HepG2 (cell line): ENCODE data around the gene AVPR2. TPM values are rescaled to one million over a fixed set of nuclear protein-coding genes. Genes with fewer than 3 reads are reported as not detected.
A peak's percentile ranks its signal among the peaks of the same experiment; 100 is the strongest.

ENCODE experiments used
- ATAC-seq: fragments of 200-7000 bp; cut with Tn5 transposase; 3 replicates; pipeline ENCODE4 v1.9.1; 2020; ENCODE audit warnings: mild to moderate bottlenecking, moderate library complexity
- BruUV-seq: library from RNA; stranded (reverse); fragments of 400-500 nt; replicated peaks from 2 replicates; lab custom pipeline; 2021; lab: Mats Ljungman, UMichigan
- CTCF ChIA-PET: fragments of 300-600 bp; formaldehyde crosslinking; extraction: SDS; loops from one replicate; lab custom pipeline; 2021; ENCODE audit warnings: low total read pairs, inconsistent platforms, low intra/inter-chr PET ratio; lab: Yijun Ruan, JAX
- POLR2A ChIA-PET: fragments of 350-600 bp; sonication (Branson Sonifier 250); formaldehyde crosslinking; loops from one replicate; lab custom pipeline; 2020; ENCODE audit warnings: antibody characterized with exemption, inconsistent platforms; lab: Yijun Ruan, JAX
- DNase-seq: peaks from one replicate; pipeline ENCODE4 v3.0.0-alpha.2; 2015; ENCODE audit warnings: low spot score
- FAIRE-seq: peaks from 3 replicates; lab custom pipeline; 2011; peaks lifted over from hg19 to GRCh38; lab: Jason Lieb, UNC
- H2AFZ ChIP-seq: one replicate; pipeline ENCODE4 v1.6.1; 2011; ENCODE audit warnings: low read length, inconsistent platforms
- H3K27ac ChIP-seq: fragments of 300-600 bp; 3 replicates; pipeline ENCODE4 v1.8.0; 2011; ENCODE audit warnings: mixed run types, mild to moderate bottlenecking, mixed read lengths, low read length, inconsistent platforms; ENCODE audit not compliant: insufficient read depth; ENCODE audit errors: extremely low read length
- H3K27me3 ChIP-seq, 2 experiments: fragments of 200-600 bp in 1 of 2; 2 replicates in 1 of 2; 3 replicates in 1 of 2; pipeline versions ENCODE4 v1.6.0 to v1.8.0; 2011; ENCODE audit warnings: low read length in 2 of 2, mild to moderate bottlenecking in 2 of 2, moderate library complexity in 2 of 2, inconsistent platforms in 1 of 2; ENCODE audit not compliant: insufficient read depth in 2 of 2, control insufficient read depth in 1 of 2
- H3K36me3 ChIP-seq, 2 experiments: fragments of 200-600 bp in 1 of 2; replicated peaks in 1 of 2; 2 replicates in 1 of 2; 3 replicates in 1 of 2; pipeline versions ENCODE4 v1.5.1 to v1.8.0; 2011; ENCODE audit warnings: low read length in 2 of 2, inconsistent platforms in 1 of 2; ENCODE audit not compliant: insufficient read depth in 2 of 2, control insufficient read depth in 1 of 2
- H3K4me1 ChIP-seq: 2 replicates; pipeline ENCODE4 v1.5.1; 2012; ENCODE audit warnings: low read length, inconsistent platforms; ENCODE audit not compliant: insufficient read depth
- H3K4me2 ChIP-seq: 2 replicates; pipeline ENCODE4 v1.6.0; 2011; ENCODE audit warnings: low read depth, low read length, inconsistent platforms
- H3K4me3 ChIP-seq, 3 experiments: fragments of 200-600 bp in 1 of 3; sonication (generic), shearing (Covaris generic) in 1 of 3; replicated peaks in 1 of 3; 2 replicates each; pipeline ENCODE4 v1.5.1; 2011 to 2016; ENCODE audit warnings: low read length in 3 of 3, inconsistent platforms in 2 of 3, low read depth in 2 of 3, mild to moderate bottlenecking in 2 of 3, control low read depth in 1 of 3, mixed read lengths in 1 of 3; ENCODE audit not compliant: insufficient read depth in 1 of 3
- H3K79me2 ChIP-seq: one replicate; pipeline ENCODE4 v1.6.1; 2011; ENCODE audit warnings: low read length, inconsistent platforms; ENCODE audit not compliant: insufficient read depth
- H3K9ac ChIP-seq: 2 replicates; pipeline ENCODE4 v1.6.0; 2011; ENCODE audit warnings: mild to moderate bottlenecking, low read depth, low read length, inconsistent platforms; ENCODE audit not compliant: insufficient read depth
- H3K9me3 ChIP-seq: 2 replicates; pipeline ENCODE4 v1.5.1; 2012; ENCODE audit warnings: mild to moderate bottlenecking, low read length
- H4K20me1 ChIP-seq: 2 replicates; pipeline ENCODE4 v1.6.0; 2011; ENCODE audit warnings: inconsistent platforms, mild to moderate bottlenecking, low read length, moderate library complexity; ENCODE audit not compliant: insufficient read depth
- AGO2 ChIP-seq: fragments of 200-400 bp; formaldehyde crosslinking; optimal IDR thresholded peaks from 2 replicates; pipeline ENCODE3; 2017; ENCODE audit warnings: mild to moderate bottlenecking, low read depth, low read length, moderate library complexity
- KDM3A ChIP-seq: IDR thresholded peaks from 2 replicates; pipeline ENCODE4 v1.6.1; 2018; ENCODE audit warnings: low read depth, missing compliant biosample characterization
- MATR3 ChIP-seq: sonication (generic); formaldehyde crosslinking; IDR thresholded peaks from 2 replicates; pipeline ENCODE4 v1.4.0; 2020; ENCODE audit warnings: missing genetic modification reagents
- NONO ChIP-seq, 2 experiments: fragments of 450-650 bp in 1 of 2; sonication (generic) in 1 of 2; formaldehyde crosslinking in 1 of 2; IDR thresholded peaks in 1 of 2; conservative IDR thresholded peaks in 1 of 2; 2 replicates each; pipeline versions ENCODE4 v1.6.1 to v1.8.0; 2017 to 2022; ENCODE audit warnings: mild to moderate bottlenecking in 1 of 2, missing genetic modification reagents in 1 of 2, moderate library complexity in 1 of 2
- RAD21 ChIP-seq: fragments of 450-650 bp; formaldehyde crosslinking; IDR thresholded peaks from 2 replicates; pipeline ENCODE4 v1.5.0; 2020; ENCODE audit warnings: mild to moderate bottlenecking
- RCOR2 ChIP-seq: IDR thresholded peaks from 2 replicates; pipeline ENCODE4 v1.6.1; 2016; ENCODE audit warnings: missing biosample characterization, missing genetic modification reagents
- SRF ChIP-seq: IDR thresholded peaks from 2 replicates; pipeline ENCODE4 v1.6.1; 2011; ENCODE audit warnings: mild to moderate bottlenecking, low read depth, low read length, moderate library complexity
- STAG1 ChIP-seq: sonication (generic); formaldehyde crosslinking; IDR thresholded peaks from 2 replicates; pipeline ENCODE4 v1.4.0; 2020; ENCODE audit warnings: missing genetic modification reagents
- XRCC5 ChIP-seq: fragments of 200-400 bp; formaldehyde crosslinking; optimal IDR thresholded peaks from 2 replicates; pipeline ENCODE3; 2017; ENCODE audit warnings: mild to moderate bottlenecking, low read length
- ZC3H13 ChIP-seq: sonication (generic); formaldehyde crosslinking; IDR thresholded peaks from 2 replicates; pipeline ENCODE4 v1.8.1; 2023; ENCODE audit warnings: mild to moderate bottlenecking, missing genetic modification reagents, moderate library complexity
- WGBS: methylation state at CpG from one replicate; pipeline ENCODE4 v1.1.6; 2017; ENCODE audit warnings: low lambda C conversion rate; 5-methylcytosine and 5-hydroxymethylcytosine counted together
- in situ Hi-C: cut with HindIII; loops from 2 replicates; pipeline ENCODE4 v1.10.0; 2017; ENCODE audit warnings: low pct_unique_long_range_greater_than_20kb; ENCODE audit not compliant: extremely low pct_ligation_motif_present
- intact Hi-C: fragments of 100-400 bp; cut with micrococcal nuclease; formaldehyde crosslinking; loops from one replicate; pipeline ENCODE4 v1.10.0; 2022; ENCODE audit not compliant: unreplicated experiment
- polyA plus RNA-seq, 8 experiments: library from polyadenylated mRNA; depleted of rRNA in 3 of 8; stranded (reverse) in 7 of 8; unstranded in 1 of 8; fragments of >200 nt; fragmentation: Illumina TruSeq in 4 of 8; extraction: Trizol in 4 of 8; gene quantifications; 2 replicates each; pipeline versions ENCODE4 v1.2.1 to v1.2.3, GENCODE V29; 2011 to 2016; ENCODE audit warnings: low read depth in 4 of 8, missing spikeins in 1 of 8, mixed read lengths in 1 of 8; ENCODE audit not compliant: insufficient read depth in 1 of 8
- total RNA-seq, 5 experiments: library from RNA; depleted of rRNA; stranded (reverse); fragments of >200 nt; fragmentation: Illumina TruSeq; extraction: Trizol; gene quantifications; 2 replicates each; pipeline ENCODE4 v1.2.3, GENCODE V29; 2016; ENCODE audit warnings: low read depth in 1 of 5
- TF ChIP-seq, protein P1 (sequence below): sonication (generic); formaldehyde crosslinking; IDR thresholded peaks from 2 replicates; pipeline ENCODE4 v1.4.0; 2020; ENCODE audit warnings: mild to moderate bottlenecking, missing genetic modification reagents
- TF ChIP-seq, protein P2 (sequence below): sonication (generic); formaldehyde crosslinking; IDR thresholded peaks from 2 replicates; pipeline ENCODE4 v1.4.0; 2020; ENCODE audit warnings: missing genetic modification reagents
- TF ChIP-seq, protein P3 (sequence below): sonication (generic); formaldehyde crosslinking; IDR thresholded peaks from 2 replicates; pipeline ENCODE4 v1.5.0; 2020; ENCODE audit warnings: mild to moderate bottlenecking, missing genetic modification reagents, moderate library complexity
- TF ChIP-seq, protein P4 (sequence below): sonication (generic); formaldehyde crosslinking; IDR thresholded peaks from 2 replicates; pipeline ENCODE4 v1.5.1; 2020; ENCODE audit warnings: mild to moderate bottlenecking, missing genetic modification reagents, moderate library complexity

Gene AVPR2
- total and polyA plus RNA-seq, 2 of the 13 experiments (the other 11 are each of a cell fraction or from before 2014, with no cell fraction given) = not detected

DNA sequence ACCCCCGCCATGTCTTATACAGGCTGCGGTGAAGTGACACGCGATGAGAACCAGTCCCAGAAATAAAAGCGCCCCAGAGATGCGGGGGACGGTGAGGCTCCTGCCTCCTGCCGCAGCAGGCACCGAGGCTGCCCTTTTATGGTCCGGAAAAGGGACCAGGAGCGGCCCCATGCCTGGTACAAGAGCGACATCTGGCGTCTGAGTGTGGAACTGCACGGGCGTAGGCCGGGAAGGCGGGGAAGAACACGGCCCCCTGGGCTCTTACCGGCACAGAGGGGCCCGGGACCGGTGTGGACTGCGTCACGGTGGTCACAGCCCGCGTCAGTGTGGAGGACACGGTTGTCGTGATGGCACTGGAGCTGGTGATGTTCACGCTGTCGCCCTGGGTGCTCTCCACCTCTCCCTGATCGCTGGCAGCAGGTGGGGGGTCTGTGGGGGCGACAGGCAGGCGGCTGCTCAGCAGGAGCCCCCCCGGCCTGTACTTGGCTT is 48.9 kb downstream of the AVPR2 start:
- Histone ChIP-seq H3K4me1 (peaks cover 6% of the 10 kb centered on the region), H3K79me2 (no peaks in the 10 kb centered on the region), H4K20me1 (0 out of 2 replicates have a peak, but pooled peaks cover 2% of the 10 kb centered on the region), H3K9ac (no peak overlapping the region), H3K4me3 (no peak overlapping the region), H2AFZ (no peak overlapping the region), H3K27ac (no peak overlapping the region), H3K9me3 (no peaks in the 10 kb centered on the region), H3K36me3 (peaks cover 17 to 67% of the 10 kb centered on the region in 2 experiments; a peak in 4 of 5 replicates), H3K27me3 (no peaks in the 10 kb centered on the region), H3K4me2 (no peak overlapping the region)
- WGBS = 60% methylated on average over 10 of the region's 33 CpGs
- TF ChIP-seq AGO2 (peak; percentile 93), NONO (IDR thresholded peaks at IDR 0.05) (no peak), NONO (CRISPR knock-in tag; conservative IDR thresholded peaks at IDR 0.05) (0 out of 2 replicates have a peak, but pooled peaks have one; percentile 22), KDM3A (CRISPR knock-in tag) (0 out of 2 replicates have a peak, but pooled peaks have one; percentile 54), SRF (peak; percentile 78; the same call in 1 of the 2 replicates), ZC3H13 (CRISPR knock-in tag) (peak; percentile 50; the same call in 1 of the 2 replicates), MATR3 (CRISPR knock-in tag) (no peak), RCOR2 (CRISPR knock-in tag) (no peak), XRCC5 (peak; percentile 36), STAG1 (CRISPR knock-in tag) (peak; percentile 77), RAD21 (peak; percentile 66)
- TF ChIP-seq, protein P1, sequence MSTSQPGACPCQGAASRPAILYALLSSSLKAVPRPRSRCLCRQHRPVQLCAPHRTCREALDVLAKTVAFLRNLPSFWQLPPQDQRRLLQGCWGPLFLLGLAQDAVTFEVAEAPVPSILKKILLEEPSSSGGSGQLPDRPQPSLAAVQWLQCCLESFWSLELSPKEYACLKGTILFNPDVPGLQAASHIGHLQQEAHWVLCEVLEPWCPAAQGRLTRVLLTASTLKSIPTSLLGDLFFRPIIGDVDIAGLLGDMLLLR (CRISPR knock-in tag) = no peak
- TF ChIP-seq, protein P2, sequence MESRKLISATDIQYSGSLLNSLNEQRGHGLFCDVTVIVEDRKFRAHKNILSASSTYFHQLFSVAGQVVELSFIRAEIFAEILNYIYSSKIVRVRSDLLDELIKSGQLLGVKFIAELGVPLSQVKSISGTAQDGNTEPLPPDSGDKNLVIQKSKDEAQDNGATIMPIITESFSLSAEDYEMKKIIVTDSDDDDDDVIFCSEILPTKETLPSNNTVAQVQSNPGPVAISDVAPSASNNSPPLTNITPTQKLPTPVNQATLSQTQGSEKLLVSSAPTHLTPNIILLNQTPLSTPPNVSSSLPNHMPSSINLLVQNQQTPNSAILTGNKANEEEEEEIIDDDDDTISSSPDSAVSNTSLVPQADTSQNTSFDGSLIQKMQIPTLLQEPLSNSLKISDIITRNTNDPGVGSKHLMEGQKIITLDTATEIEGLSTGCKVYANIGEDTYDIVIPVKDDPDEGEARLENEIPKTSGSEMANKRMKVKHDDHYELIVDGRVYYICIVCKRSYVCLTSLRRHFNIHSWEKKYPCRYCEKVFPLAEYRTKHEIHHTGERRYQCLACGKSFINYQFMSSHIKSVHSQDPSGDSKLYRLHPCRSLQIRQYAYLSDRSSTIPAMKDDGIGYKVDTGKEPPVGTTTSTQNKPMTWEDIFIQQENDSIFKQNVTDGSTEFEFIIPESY (CRISPR knock-in tag) = 0 out of 2 replicates have a peak, but pooled peaks have one; percentile 42
- TF ChIP-seq, protein P3, sequence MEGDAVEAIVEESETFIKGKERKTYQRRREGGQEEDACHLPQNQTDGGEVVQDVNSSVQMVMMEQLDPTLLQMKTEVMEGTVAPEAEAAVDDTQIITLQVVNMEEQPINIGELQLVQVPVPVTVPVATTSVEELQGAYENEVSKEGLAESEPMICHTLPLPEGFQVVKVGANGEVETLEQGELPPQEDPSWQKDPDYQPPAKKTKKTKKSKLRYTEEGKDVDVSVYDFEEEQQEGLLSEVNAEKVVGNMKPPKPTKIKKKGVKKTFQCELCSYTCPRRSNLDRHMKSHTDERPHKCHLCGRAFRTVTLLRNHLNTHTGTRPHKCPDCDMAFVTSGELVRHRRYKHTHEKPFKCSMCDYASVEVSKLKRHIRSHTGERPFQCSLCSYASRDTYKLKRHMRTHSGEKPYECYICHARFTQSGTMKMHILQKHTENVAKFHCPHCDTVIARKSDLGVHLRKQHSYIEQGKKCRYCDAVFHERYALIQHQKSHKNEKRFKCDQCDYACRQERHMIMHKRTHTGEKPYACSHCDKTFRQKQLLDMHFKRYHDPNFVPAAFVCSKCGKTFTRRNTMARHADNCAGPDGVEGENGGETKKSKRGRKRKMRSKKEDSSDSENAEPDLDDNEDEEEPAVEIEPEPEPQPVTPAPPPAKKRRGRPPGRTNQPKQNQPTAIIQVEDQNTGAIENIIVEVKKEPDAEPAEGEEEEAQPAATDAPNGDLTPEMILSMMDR (CRISPR knock-in tag) = peak; percentile 86
- TF ChIP-seq, protein P4, sequence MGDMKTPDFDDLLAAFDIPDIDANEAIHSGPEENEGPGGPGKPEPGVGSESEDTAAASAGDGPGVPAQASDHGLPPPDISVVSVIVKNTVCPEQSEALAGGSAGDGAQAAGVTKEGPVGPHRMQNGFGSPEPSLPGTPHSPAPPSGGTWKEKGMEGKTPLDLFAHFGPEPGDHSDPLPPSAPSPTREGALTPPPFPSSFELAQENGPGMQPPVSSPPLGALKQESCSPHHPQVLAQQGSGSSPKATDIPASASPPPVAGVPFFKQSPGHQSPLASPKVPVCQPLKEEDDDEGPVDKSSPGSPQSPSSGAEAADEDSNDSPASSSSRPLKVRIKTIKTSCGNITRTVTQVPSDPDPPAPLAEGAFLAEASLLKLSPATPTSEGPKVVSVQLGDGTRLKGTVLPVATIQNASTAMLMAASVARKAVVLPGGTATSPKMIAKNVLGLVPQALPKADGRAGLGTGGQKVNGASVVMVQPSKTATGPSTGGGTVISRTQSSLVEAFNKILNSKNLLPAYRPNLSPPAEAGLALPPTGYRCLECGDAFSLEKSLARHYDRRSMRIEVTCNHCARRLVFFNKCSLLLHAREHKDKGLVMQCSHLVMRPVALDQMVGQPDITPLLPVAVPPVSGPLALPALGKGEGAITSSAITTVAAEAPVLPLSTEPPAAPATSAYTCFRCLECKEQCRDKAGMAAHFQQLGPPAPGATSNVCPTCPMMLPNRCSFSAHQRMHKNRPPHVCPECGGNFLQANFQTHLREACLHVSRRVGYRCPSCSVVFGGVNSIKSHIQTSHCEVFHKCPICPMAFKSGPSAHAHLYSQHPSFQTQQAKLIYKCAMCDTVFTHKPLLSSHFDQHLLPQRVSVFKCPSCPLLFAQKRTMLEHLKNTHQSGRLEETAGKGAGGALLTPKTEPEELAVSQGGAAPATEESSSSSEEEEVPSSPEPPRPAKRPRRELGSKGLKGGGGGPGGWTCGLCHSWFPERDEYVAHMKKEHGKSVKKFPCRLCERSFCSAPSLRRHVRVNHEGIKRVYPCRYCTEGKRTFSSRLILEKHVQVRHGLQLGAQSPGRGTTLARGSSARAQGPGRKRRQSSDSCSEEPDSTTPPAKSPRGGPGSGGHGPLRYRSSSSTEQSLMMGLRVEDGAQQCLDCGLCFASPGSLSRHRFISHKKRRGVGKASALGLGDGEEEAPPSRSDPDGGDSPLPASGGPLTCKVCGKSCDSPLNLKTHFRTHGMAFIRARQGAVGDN = peak; percentile 34; the same call in 1 of the 2 replicates
- CTCF ChIA-PET = interaction anchor here (0.7 to 1.5 kb wide), 3 partner anchors 30 to 190 kb away, joined by 3 to 8 read pairs (median 6); partner anchors contain the start of gene PLXNB3
- in situ Hi-C loops (no loop called here), intact Hi-C loops (no loop called here)
- ATAC-seq = peak; percentile 50
- FAIRE-seq = no peak
- POLR2A ChIA-PET = no interaction called here
- no TSS peak for BruUV-seq
- DNase-seq = peak; percentile 14
